Hypothalamus (tissue), 51 donors: Measurements from ENCODE around the gene ACTG2.

Experiments used
- DNase-seq, 51 donors: peaks; one replicate each; lab custom pipeline; 2025; lab: John Stamatoyannopoulos, UW

Gene ACTG2

GRCh38 chr2:73911548-73912208, 18.9 kb downstream of the ACTG2 start:
- DNase-seq: no peak

- no peak for DNase-seq
These were observed 20.7 kb downstream of the ACTG2 start for GRCh38 chr2:73913414-73914054.

- DNase-seq: no peak
These were observed 21.9 kb downstream of the ACTG2 start for GRCh38 chr2:73914667-73915066.

- DNase-seq: no peak
These were observed 22.7 kb downstream of the ACTG2 start for GRCh38 chr2:73915437-73915993.

GRCh38 chr2:73916666-73917065, 23.9 kb downstream of the ACTG2 start:
- DNase-seq: no peak

GRCh38 chr2:73917296-73917695, 24.5 kb downstream of the ACTG2 start:
- no peak for DNase-seq

- DNase-seq: no peak
These were observed 24.9 kb downstream of the ACTG2 start for GRCh38 chr2:73917696-73918207.

GRCh38 chr2:73918856-73919255, 26.0 kb downstream of the ACTG2 start:
- no peak for DNase-seq

GRCh38 chr2:73919596-73920228, 26.9 kb downstream of the ACTG2 start:
- DNase-seq: no peak

- no peak for DNase-seq
These were observed 28.1 kb downstream of the ACTG2 start for GRCh38 chr2:73920577-73921545.

GRCh38 chr2:73921581-73921980, 28.8 kb downstream of the ACTG2 start:
- no peak for DNase-seq

- DNase-seq: no peak
These were observed 29.9 kb downstream of the ACTG2 start for GRCh38 chr2:73922681-73923080.

GRCh38 chr2:73925033-73925704, 32.4 kb downstream of the ACTG2 start:
- DNase-seq: no peak

- DNase-seq: no peak
These were observed 33.2 kb downstream of the ACTG2 start for GRCh38 chr2:73925853-73926492.

GRCh38 chr2:73926493-73927327, 33.9 kb downstream of the ACTG2 start, which contains the start of gene DGUOK:
Gene DGUOK, plus strand, starts transcription at chr2:73926880. Its CDS starts 31 bp downstream, at chr2:73926911.
- peak; percentile 12 to 97 (median 92) for DNase-seq

GRCh38 chr2:73927344-73927743, 34.5 kb downstream of the ACTG2 start:
- no peak for DNase-seq

- DNase-seq: no peak
These were observed 36.1 kb downstream of the ACTG2 start for GRCh38 chr2:73928963-73929347.

GRCh38 chr2:73930386-73930785, 37.6 kb downstream of the ACTG2 start:
- DNase-seq: no peak
